Gastrocnemius medialis (tissue), 4 donors: ENCODE results near the gene EXOC2.
A peak's percentile ranks its signal among the peaks of the same experiment; 100 is the strongest.

Experiments
- CTCF ChIP-seq, 5 experiments: fragments of 450-650 bp in 3 of 5; fragments of 200-600 bp in 2 of 5; sonication (generic) in 2 of 5; IDR thresholded peaks in 4 of 5; conservative IDR thresholded peaks in 1 of 5; 1 replicate in 4 of 5; 2 replicates in 1 of 5; pipeline ENCODE4 v1.5.1; 2016 to 2019; ENCODE audit warnings: antibody characterized with exemption in 5 of 5, mild to moderate bottlenecking in 3 of 5, moderate library complexity in 3 of 5
- POLR2A ChIP-seq, 2 donors: fragments of 450-650 bp; IDR thresholded peaks; one replicate each; pipeline ENCODE4 v1.6.1; 2017; ENCODE audit warnings: antibody characterized with exemption in 2 of 2, mild to moderate bottlenecking in 2 of 2, moderate library complexity in 2 of 2

- TF ChIP-seq POLR2A (IDR thresholded peaks at IDR 0.05) (no peak), CTCF (IDR thresholded peaks at IDR 0.05 in 4 of 5, conservative IDR thresholded peaks at IDR 0.05 in 1 of 5) (peak; percentile 58 to 81 (median 72))
These were observed 99.6 kb downstream of the EXOC2 start for GRCh38 chr6:593139-593906.
